Erythroblast (primary cell): ENCODE data around the gene CAB39L.

Experiments
- GATA1 ChIP-seq: IDR thresholded peaks from 2 replicates; pipeline ENCODE4 v1.6.1; 2011; ENCODE audit warnings: low read depth, mild to moderate bottlenecking, control low read depth, low read length, moderate library complexity
- POLR2A ChIP-seq: IDR thresholded peaks from 2 replicates; pipeline ENCODE4 v1.6.1; 2011; ENCODE audit warnings: mild to moderate bottlenecking, low read length

GRCh38 chr13:49330546-49330864, 113.4 kb downstream of the CAB39L start:
- TF ChIP-seq POLR2A = no peak
- no peak for TF ChIP-seq GATA1
